Nephron (organoid): ENCODE measurements around the gene ALDH1L2.
"Not testable (repeated sequence)": the region's sequence is repeated elsewhere in the genome, so short reads cannot be mapped to it uniquely, and the experiment has no call there.

Experiments
- H3K27ac Mint-ChIP-seq, 3 experiments: 2 replicates each; pipeline ENCODE4 v1.8.0; 2020; ENCODE audit warnings: mixed read lengths in 3 of 3, mild to moderate bottlenecking in 2 of 3, moderate library complexity in 1 of 3
- H3K27me3 Mint-ChIP-seq: 2 replicates; pipeline ENCODE4 v1.8.0; 2021; ENCODE audit warnings: low read depth, mild to moderate bottlenecking, moderate library complexity, mixed read lengths
- H3K36me3 Mint-ChIP-seq: 2 replicates; pipeline ENCODE4 v1.8.0; 2020; ENCODE audit warnings: low read depth, mixed read lengths
- H3K4me1 Mint-ChIP-seq: 2 replicates; pipeline ENCODE4 v1.8.0; 2020; ENCODE audit warnings: mixed read lengths
- H3K4me3 Mint-ChIP-seq, 3 experiments: 2 replicates each; pipeline ENCODE4 v1.8.0; 2020; ENCODE audit warnings: mild to moderate bottlenecking in 3 of 3, mixed read lengths in 3 of 3, moderate library complexity in 2 of 3
- H3K9me3 Mint-ChIP-seq: 2 replicates; pipeline ENCODE4 v1.8.0; 2020; ENCODE audit warnings: mixed read lengths
- CTCF ChIP-seq, 3 experiments: fragments of 200-600 bp; sonication (generic); IDR thresholded peaks; one replicate each; pipeline ENCODE4 v1.5.0; 2021; ENCODE audit warnings: antibody characterized with exemption in 3 of 3; ENCODE audit not compliant: unreplicated experiment in 3 of 3

The ALDH1L2 gene

GRCh38 chr12:104985206-104985605 lies 99.1 kb downstream of the ALDH1L2 start:
- Mint-ChIP-seq H3K4me1 (peaks cover 21% of the 10 kb centered on the region), H3K36me3 (peaks cover 29% of the 10 kb centered on the region), H3K4me3 (peak overlapping the region; percentile 85 to 93 (median 91)), H3K9me3 (no peaks in the 10 kb centered on the region), H3K27ac (peak overlapping the region in 1 of 3 experiments; percentile 76), H3K27me3 (no peaks in the 10 kb centered on the region)
- no peak for TF ChIP-seq CTCF (IDR thresholded peaks at IDR 0.05; ENCODE audit: unreplicated experiment in 3 of 3)

DNA sequence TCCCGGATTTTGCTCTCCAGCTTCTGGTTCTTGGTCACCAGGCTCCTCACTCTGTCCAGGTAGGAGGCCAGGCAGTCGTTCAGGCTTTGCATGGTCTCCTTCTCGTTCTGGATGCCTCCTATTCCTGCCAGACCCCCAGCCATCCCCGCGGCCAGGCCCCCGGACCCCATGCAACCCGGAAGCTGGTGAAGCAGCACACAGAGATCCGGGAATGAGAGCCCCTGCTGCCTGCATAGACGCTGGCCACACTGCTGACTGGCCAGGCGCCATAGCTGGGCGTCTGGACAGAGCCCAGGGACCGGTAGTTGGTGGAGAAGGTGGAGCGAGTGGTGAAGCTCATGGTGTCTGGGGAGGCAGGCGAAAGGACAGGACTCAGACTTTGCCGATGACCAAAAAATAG lies 106.6 kb downstream of the ALDH1L2 start:
- H3K36me3 Mint-ChIP-seq, H3K4me1 Mint-ChIP-seq, H3K27me3 Mint-ChIP-seq, H3K9me3 Mint-ChIP-seq, H3K4me3 Mint-ChIP-seq, H3K27ac Mint-ChIP-seq: not testable (repeated sequence)

GRCh38 chr12:104976703-104977102 lies 107.6 kb downstream of the ALDH1L2 start:
- H3K27ac Mint-ChIP-seq, result no peak overlapping the region
- no peaks in the 10 kb centered on the region for H3K4me1 Mint-ChIP-seq
- TF ChIP-seq CTCF (IDR thresholded peaks at IDR 0.05; ENCODE audit: unreplicated experiment in 3 of 3), result no peak
- H3K9me3 Mint-ChIP-seq, result no peaks in the 10 kb centered on the region
- no peaks in the 10 kb centered on the region for H3K36me3 Mint-ChIP-seq
- H3K4me3 Mint-ChIP-seq, result no peak overlapping the region
- H3K27me3 Mint-ChIP-seq, result no peaks in the 10 kb centered on the region

DNA sequence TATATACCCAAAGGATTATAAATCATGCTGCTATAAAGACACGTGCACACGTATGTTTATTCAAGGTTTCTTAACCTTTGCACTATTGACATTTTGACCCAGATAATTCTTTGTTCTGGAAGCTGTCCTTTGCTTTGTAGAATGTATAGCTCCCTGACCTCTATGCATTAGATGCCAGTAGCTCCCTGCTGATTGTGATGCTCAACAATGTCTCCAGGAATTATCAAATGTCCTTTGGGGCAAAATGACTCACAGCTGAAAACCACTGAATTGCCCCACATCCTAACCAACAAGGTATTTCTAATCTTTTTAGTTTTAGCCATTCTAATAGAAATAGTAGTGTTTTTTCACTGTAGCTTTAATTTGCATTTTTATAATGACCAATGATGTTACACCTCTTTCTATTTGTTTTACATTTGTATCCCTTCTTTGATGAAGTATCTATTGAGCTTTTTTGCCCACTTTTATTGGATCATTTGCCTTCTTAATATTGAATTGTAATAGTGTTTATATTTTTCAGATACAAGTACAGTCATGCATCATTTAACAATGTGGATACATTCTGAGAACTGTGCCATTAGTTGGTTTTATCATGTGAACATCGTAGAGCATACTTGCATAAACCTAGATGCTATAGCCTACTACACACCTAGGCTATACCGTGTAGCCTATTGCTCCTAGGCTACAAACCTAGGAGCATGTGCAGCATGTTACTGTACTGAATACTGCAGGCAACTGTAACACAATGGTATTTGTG lies 108.5 kb downstream of the ALDH1L2 start:
- no peak for TF ChIP-seq CTCF (IDR thresholded peaks at IDR 0.05; ENCODE audit: unreplicated experiment in 3 of 3)
- Mint-ChIP-seq H3K4me1 (no peaks in the 10 kb centered on the region), H3K4me3 (no peak overlapping the region), H3K9me3 (no peaks in the 10 kb centered on the region), H3K36me3 (no peaks in the 10 kb centered on the region), H3K27me3 (no peaks in the 10 kb centered on the region), H3K27ac (no peak overlapping the region)

- Mint-ChIP-seq H3K9me3 (no peaks in the 10 kb centered on the region), H3K36me3 (no peaks in the 10 kb centered on the region), H3K4me1 (no peaks in the 10 kb centered on the region), H3K4me3 (no peak overlapping the region), H3K27ac (no peak overlapping the region), H3K27me3 (no peaks in the 10 kb centered on the region)
- no peak for TF ChIP-seq CTCF (IDR thresholded peaks at IDR 0.05; ENCODE audit: unreplicated experiment in 3 of 3)
Observed at GRCh38 chr12:104974626-104975290, 109.5 kb downstream of the ALDH1L2 start.

- Mint-ChIP-seq H3K27me3 (no peaks in the 10 kb centered on the region), H3K36me3 (no peaks in the 10 kb centered on the region), H3K27ac (no peak overlapping the region), H3K4me3 (no peak overlapping the region), H3K9me3 (no peaks in the 10 kb centered on the region), H3K4me1 (no peaks in the 10 kb centered on the region)
- TF ChIP-seq CTCF (IDR thresholded peaks at IDR 0.05; ENCODE audit: unreplicated experiment in 3 of 3), result no peak
Observed at GRCh38 chr12:104973250-104973649, 111.0 kb downstream of the ALDH1L2 start.
